ENCODE data around the gene SLC6A18. TPM values are rescaled to one million over a fixed set of nuclear protein-coding genes. Genes with fewer than 3 reads are reported as not detected.

SLC6A18 gene
- total RNA-seq, 1 donor from 2014 or later = not detected

DNA sequence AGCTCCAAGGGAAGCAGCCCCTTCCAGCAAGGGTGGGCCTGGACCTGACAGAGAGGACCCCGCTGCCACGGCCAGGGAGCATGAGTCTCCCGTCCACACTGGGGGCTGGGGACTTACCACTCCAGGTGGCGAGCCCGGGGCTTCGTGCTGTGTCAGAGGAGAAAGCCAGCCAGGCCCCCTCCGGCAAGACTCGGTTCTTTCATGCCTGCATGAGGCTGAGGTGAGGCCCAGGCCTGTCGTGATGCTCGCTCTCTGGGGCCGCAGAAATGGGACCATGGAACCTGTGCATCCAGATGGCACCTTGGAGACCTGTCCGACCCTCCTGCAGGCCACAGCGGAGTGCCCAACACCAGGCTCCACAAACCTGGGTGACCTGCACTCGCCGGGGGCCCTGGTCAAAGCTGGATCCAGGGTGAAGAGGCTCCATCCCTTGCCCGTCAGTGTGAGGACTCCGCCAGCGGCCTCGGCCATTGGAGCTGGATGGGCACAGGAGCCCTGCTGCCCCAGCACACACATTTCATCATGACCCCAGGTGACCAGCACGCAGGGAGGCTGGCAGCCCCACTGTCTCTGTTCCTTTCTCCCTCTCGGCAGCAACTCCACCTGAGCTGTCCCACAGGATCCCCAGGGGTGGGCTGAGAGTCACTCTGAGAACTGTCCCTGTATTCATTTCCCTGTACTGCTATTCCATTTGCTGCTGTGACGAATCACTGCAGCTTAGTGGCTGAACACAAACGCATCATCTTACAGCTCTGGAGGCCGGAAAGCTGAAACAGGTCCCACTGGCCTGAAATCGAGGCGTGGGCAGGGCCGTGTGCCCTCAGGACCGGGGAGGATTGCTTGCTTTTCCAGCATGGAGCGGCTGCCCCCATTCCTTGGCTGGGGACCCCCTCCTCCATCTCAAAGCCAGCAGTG, 24.4 kb downstream of the SLC6A18 start:
- no peak for DNase-seq
- H3K36me3 Mint-ChIP-seq (ENCODE audit: low read depth) = no peaks in the 10 kb centered on the region
- peaks cover 2% of the 10 kb centered on the region for H3K4me1 Mint-ChIP-seq
- H3K9me3 Mint-ChIP-seq = no peaks in the 10 kb centered on the region
- H3K27me3 Mint-ChIP-seq = peaks cover 6% of the 10 kb centered on the region
- H3K27ac Mint-ChIP-seq = no peak overlapping the region
- intact Hi-C loops (cut with micrococcal nuclease) = no loop called here
- no peak overlapping the region for H3K4me3 Mint-ChIP-seq

DNA sequence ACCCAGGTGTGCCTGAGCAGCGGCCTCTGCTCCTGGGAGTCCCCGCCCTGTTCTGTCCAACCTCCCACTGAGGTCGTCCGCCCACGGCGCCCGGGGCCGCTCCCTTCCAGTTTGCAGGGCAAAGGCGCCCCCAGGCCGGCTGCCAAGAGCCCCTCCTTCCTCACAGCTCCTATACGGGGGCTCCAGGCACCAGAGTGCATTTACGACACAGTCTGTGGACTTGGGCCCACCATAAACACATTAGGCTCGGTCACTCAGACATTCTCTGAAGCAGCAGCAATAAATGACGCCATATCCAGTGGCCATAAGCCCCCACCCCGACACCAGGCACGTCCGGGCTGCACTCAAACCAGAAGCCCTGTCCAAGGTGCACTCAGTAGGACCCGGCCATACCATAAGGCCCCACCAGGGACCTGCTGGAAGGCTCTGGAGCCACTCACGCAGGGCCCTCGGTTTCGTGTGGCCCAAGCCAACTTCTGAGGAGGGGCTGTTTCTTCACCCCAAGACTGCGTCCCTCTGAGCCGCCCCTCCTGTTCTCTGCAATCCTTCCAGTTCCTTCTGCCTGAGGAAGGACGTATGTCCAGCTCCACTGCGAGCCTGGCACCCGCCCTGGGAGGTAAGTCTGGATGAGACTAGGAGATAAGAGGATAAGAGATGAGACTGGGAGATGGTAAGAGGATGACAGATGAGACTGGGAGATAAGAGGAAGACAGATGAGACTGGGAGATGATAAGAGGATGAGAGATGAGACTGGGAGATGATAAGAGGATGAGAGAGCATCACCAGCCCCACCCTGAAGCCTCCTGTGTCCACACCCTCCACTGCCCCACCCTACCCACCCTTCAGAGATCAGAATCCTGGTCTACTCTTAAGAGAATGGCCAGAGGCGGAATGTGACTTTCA, 26.7 kb downstream of the SLC6A18 start:
- peaks cover 3% of the 10 kb centered on the region for H3K27me3 Mint-ChIP-seq
- H3K36me3 Mint-ChIP-seq (ENCODE audit: low read depth) = no peaks in the 10 kb centered on the region
- no peak overlapping the region for H3K4me3 Mint-ChIP-seq
- intact Hi-C loops (cut with micrococcal nuclease) = no loop called here
- DNase-seq = no peak
- peaks cover 16% of the 10 kb centered on the region for H3K4me1 Mint-ChIP-seq
- no peaks in the 10 kb centered on the region for H3K9me3 Mint-ChIP-seq
- H3K27ac Mint-ChIP-seq = no peak overlapping the region

DNA sequence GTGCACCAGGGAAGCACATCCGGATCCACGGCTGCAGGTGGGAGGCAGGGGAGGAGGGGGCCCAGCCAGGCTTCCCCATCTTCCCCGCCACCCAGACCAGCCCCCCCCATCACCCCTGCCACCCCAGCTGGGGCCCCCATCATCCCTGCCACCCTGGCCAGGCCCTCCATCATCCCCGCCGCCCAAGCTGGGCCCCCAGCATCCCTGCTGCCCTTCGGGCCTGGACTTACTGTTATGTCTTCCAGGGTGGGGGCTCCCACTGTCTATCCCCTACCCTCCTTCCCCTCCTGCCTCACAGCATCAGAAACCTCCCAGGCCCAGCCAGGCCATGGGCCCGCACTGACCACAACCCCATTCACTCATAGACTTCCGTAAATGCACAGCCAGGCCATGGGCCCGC, 27.5 kb downstream of the SLC6A18 start:
- DNase-seq = no peak
- no peaks in the 10 kb centered on the region for H3K36me3 Mint-ChIP-seq (ENCODE audit: low read depth)
- intact Hi-C loops (cut with micrococcal nuclease) = no loop called here

DNA sequence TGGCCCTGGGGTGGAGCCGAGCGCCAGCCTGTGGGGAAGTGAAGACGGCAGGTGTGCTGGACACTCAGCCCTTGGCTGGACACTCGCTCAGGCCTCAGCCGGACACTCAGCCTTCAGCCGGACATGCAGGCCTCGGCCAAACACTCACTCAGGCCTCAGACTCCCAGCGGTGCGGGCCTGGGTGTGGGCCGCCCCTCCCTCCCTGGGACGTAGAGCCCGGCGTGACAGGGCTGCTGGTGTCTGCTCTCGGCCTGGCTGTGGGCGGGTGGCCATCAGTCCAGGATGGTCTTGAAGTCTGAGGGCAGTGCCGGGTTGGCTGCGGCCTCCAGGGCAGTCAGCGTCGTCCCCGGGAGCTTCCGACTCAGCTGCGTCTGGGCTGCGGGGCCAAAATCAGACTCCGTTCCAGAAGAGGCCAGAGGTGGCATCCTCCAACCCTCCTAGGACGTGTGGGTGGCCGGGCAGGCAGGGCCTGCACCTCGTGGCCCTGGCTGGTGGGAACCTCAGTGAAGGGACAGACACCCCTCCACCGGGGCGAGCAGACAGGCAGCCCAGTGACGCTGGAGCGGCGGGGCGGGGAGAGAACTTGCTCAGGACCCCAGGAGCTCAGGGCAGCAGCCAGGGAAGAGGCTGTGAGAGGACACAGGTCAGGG, 28.4 kb downstream of the SLC6A18 start:
- H3K4me3 Mint-ChIP-seq = no peak overlapping the region
- H3K9me3 Mint-ChIP-seq = no peaks in the 10 kb centered on the region

More for the DNA sequence above, 27.5 kb downstream of the SLC6A18 start:
- Mint-ChIP-seq H3K9me3 (no peaks in the 10 kb centered on the region), H3K27ac (no peak overlapping the region), H3K27me3 (no peaks in the 10 kb centered on the region), H3K4me1 (peaks cover 16% of the 10 kb centered on the region), H3K4me3 (no peak overlapping the region)

DNA sequence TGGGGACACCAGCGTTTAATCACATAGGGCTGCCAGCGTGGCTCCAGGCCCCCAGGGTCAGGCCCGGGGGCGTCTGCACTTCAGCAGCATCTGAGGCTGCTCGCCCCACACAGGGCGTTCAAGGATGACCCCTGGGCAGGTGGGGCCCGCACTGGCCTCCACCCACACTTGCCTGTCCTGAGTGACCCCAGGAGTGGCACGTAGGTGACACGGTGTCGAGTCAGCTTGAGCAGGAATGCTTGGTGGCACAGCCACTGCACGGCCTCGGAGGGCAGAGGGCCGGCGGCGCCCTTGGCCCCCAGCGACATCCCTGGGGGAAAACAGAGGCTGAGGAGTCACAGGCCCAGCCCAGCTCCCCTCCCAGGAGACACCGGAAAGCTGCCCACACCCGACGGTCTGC, 29.0 kb downstream of the SLC6A18 start:
- intact Hi-C loops (cut with micrococcal nuclease) = no loop called here

More for the DNA sequence above, 28.4 kb downstream of the SLC6A18 start:
- no peak for DNase-seq
- H3K27me3 Mint-ChIP-seq = no peaks in the 10 kb centered on the region
- peaks cover 16% of the 10 kb centered on the region for H3K4me1 Mint-ChIP-seq
- H3K27ac Mint-ChIP-seq = no peak overlapping the region
- intact Hi-C loops (cut with micrococcal nuclease) = no loop called here
- no peaks in the 10 kb centered on the region for H3K36me3 Mint-ChIP-seq (ENCODE audit: low read depth)

DNA sequence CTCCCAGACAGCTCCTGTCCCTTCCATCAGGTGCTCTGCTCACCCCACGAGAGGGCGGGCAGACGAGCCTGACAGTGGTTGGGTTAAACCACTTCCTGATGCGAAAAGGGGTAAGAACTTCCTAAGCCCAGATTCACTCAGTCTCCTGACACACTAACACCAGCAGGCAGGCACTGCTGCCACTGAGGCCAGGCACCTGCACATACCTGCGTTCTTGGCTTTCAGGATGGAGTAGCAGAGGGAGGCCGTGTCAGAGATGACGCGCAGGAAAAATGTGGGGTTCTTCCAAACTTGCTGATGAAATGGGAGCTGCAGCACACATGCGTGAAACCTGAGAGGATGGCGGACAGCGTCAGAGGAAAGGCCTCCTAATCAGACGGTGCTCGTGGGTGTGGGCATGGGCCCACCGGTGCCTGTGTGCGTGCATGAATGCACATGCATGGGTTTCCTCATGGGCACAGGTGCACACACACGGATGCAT, 29.9 kb downstream of the SLC6A18 start:
- Mint-ChIP-seq H3K9me3 (no peaks in the 10 kb centered on the region), H3K36me3 (ENCODE audit: low read depth) (no peaks in the 10 kb centered on the region), H3K4me3 (peak overlapping the region; percentile 58), H3K27ac (peak overlapping the region; percentile 3), H3K27me3 (no peaks in the 10 kb centered on the region), H3K4me1 (peaks cover 16% of the 10 kb centered on the region)
- intact Hi-C loops (cut with micrococcal nuclease) = no loop called here
- DNase-seq = peak; percentile 86

More for the DNA sequence above, 29.0 kb downstream of the SLC6A18 start:
- H3K4me1 Mint-ChIP-seq = peaks cover 16% of the 10 kb centered on the region
- no peaks in the 10 kb centered on the region for H3K36me3 Mint-ChIP-seq (ENCODE audit: low read depth)
- H3K27ac Mint-ChIP-seq = no peak overlapping the region
- H3K9me3 Mint-ChIP-seq = no peaks in the 10 kb centered on the region
- H3K4me3 Mint-ChIP-seq = no peak overlapping the region
- DNase-seq = no peak
- H3K27me3 Mint-ChIP-seq = no peaks in the 10 kb centered on the region

DNA sequence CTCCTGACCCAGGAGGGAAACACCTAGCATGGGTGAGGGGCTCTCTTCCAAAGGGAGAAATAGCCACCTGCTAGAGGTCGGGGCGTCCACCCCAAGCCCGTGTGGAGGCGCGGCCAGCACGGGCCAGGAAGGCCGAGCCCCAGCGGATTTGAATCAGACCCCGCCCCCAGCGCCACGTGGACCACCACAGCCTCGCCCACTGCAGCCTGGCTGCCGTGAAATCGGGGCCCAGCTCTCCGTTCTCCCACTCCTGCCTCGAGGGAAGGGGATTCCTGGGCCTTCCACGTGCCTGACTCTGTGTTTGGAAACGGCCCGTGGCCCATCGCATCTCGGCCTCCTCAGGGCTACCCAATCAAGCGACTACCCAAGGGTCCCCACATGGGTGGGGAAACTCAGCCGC, 31.6 kb downstream of the SLC6A18 start:
- Mint-ChIP-seq H3K4me1 (peaks cover 16% of the 10 kb centered on the region), H3K27ac (no peak overlapping the region), H3K36me3 (ENCODE audit: low read depth) (no peaks in the 10 kb centered on the region), H3K27me3 (no peaks in the 10 kb centered on the region), H3K9me3 (no peaks in the 10 kb centered on the region), H3K4me3 (no peak overlapping the region)
- DNase-seq = no peak
- intact Hi-C loops (cut with micrococcal nuclease) = no loop called here

DNA sequence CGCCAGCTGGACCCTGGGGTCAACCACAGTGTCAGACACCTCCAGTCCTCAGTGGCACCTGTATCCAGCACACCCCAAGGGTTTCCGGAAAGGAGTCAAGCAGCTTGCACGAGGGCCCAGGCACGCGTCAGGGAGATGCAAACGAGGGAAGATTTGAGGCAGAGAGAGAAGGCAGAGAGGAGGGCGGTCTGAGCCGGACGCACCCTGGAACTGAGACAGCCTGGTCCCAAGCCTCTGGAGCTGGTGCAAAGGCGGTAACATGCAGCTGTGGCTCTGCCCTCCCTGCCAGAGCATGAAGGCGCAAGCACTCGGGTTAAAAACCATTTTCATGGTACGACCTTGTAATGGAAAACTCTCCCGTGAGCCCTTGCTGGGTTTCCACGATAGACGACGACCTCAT, 32.2 kb downstream of the SLC6A18 start:
- Mint-ChIP-seq H3K4me3 (no peak overlapping the region), H3K9me3 (no peaks in the 10 kb centered on the region), H3K27ac (no peak overlapping the region), H3K27me3 (no peaks in the 10 kb centered on the region), H3K36me3 (ENCODE audit: low read depth) (no peaks in the 10 kb centered on the region), H3K4me1 (peaks cover 16% of the 10 kb centered on the region)
- DNase-seq = no peak
- intact Hi-C loops (cut with micrococcal nuclease) = no loop called here

DNA sequence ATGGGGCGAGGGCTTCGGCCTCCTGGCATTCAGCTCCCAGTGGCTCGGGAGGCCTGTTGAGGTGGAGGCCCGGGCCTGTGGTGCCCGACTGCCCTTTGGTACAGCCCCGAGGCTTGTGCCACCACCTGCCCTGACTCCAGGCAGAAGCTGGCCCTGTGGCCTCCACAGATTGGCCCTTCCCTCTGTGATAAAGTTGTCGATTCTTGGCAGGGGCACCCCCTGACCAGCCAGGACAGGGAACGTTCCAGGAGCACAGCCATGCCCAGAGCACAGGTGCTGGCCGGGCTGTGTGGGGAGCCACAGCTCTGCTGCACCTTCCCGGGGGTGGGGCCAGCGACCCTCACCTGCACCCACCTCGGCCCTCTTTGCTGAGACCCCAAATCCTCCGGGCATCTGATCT, 32.7 kb downstream of the SLC6A18 start:
- H3K4me3 Mint-ChIP-seq = no peak overlapping the region
- intact Hi-C loops (cut with micrococcal nuclease) = no loop called here

DNA sequence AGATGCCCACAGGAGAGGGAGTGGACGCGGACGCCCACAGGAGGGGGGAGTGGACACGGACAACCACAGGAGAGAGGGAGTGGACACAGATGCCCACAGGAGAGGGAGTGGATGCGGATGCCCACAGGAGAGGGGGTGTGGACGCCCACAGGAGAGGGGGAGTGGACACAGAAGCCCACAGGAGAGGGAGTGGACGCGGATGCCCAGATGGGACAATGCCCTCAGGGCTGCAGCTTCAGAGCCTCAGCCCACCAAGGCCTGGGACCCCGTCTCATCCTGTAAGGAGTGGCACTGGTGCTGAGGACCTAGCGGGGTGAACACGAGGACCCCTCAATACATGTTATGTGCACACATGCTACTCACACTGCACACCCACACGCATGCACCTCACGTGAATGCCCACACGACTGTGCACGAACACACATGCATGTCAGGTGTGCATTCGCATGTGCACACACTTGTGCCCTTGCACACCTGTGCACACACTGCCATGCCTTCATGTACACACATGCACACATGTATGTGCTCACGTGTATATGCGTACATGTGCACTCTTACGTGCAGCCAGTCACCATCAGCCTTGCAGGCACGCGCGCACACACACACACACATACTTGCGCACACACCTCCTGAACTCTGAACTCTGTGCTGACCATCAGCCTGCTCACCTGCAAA, 34.8 kb downstream of the SLC6A18 start:
- no peak overlapping the region for H3K4me3 Mint-ChIP-seq
- H3K4me1 Mint-ChIP-seq = peaks cover 11% of the 10 kb centered on the region
- no peak overlapping the region for H3K27ac Mint-ChIP-seq
- DNase-seq = no peak
- no peaks in the 10 kb centered on the region for H3K27me3 Mint-ChIP-seq
- no peaks in the 10 kb centered on the region for H3K9me3 Mint-ChIP-seq
- intact Hi-C loops (cut with micrococcal nuclease) = no loop called here
- no peaks in the 10 kb centered on the region for H3K36me3 Mint-ChIP-seq (ENCODE audit: low read depth)

More for the DNA sequence above, 32.7 kb downstream of the SLC6A18 start:
- Mint-ChIP-seq H3K4me1 (peaks cover 16% of the 10 kb centered on the region), H3K27ac (no peak overlapping the region), H3K27me3 (no peaks in the 10 kb centered on the region), H3K9me3 (no peaks in the 10 kb centered on the region), H3K36me3 (ENCODE audit: low read depth) (no peaks in the 10 kb centered on the region)
- no peak for DNase-seq

DNA sequence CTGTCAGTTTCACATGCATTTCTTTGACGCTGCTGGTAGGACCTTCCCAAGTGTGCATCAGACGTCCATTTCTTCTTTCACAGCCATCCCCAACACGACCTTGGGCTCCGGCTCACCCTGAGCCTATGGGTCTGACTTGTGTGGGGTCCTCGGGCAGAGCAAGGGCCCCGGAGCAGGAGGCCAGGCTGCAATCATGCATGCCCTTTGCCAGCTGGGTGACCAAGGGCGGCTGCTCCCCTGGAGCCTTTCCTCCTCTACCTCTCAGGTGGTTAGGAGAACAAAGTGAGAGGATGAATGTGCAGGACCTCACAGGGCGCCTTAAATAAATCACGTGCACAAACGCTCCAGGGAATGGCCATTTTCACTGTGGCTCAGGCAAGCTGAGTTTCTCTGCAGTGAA, 36.5 kb downstream of the SLC6A18 start:
- Mint-ChIP-seq H3K27ac (no peak overlapping the region), H3K36me3 (ENCODE audit: low read depth) (peaks cover 4% of the 10 kb centered on the region), H3K4me3 (no peak overlapping the region), H3K4me1 (no peaks in the 10 kb centered on the region), H3K9me3 (no peaks in the 10 kb centered on the region), H3K27me3 (no peaks in the 10 kb centered on the region)
- DNase-seq = no peak
- intact Hi-C loops (cut with micrococcal nuclease) = no loop called here

DNA sequence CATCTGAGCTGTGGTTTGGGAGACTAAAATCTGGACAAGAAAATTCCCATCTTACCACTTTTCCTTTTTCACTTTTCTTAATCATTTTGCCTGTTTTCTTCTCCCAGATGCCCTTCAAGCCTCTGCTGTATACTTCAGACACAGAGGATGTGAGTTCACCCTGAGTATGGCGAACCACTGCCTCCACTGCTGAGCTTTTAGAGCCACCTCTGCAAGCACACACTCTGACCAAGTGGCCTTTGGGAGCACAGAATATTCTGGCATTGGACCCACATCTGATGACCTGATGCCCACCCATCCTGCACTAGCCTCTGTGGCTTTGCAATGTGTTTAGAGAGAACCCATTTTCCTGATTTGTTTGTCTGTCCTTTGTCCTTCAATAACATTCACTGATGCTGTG, 37.2 kb downstream of the SLC6A18 start:
- H3K4me3 Mint-ChIP-seq = no peak overlapping the region
- H3K4me1 Mint-ChIP-seq = no peaks in the 10 kb centered on the region
- peaks cover 4% of the 10 kb centered on the region for H3K36me3 Mint-ChIP-seq (ENCODE audit: low read depth)
- no peak overlapping the region for H3K27ac Mint-ChIP-seq
- DNase-seq = no peak
- H3K27me3 Mint-ChIP-seq = no peaks in the 10 kb centered on the region
- no peaks in the 10 kb centered on the region for H3K9me3 Mint-ChIP-seq
- intact Hi-C loops (cut with micrococcal nuclease) = no loop called here

DNA sequence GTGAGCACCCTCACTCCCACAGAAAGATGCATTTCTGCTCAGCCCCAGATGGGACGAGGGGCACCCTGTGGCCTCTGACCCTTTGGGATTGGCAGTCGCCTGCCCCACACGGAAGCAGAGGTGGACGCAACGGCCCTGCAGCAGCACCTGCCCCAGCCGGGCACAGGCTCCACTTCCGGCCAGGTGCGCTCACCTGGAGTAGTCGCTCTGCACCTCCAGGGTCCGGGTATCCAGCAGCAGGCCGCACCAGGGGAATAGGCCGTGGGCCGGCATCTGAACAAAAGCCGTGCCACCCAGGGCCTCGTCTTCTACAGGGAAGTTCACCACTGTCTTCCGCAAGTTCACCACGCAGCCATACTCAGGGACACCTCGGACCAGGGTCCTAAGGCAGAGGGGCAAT, 39.0 kb downstream of the SLC6A18 start:
- peaks cover 4% of the 10 kb centered on the region for H3K27me3 Mint-ChIP-seq

More for the DNA sequence above, 39.0 kb downstream of the SLC6A18 start:
- no peaks in the 10 kb centered on the region for H3K9me3 Mint-ChIP-seq
- H3K27ac Mint-ChIP-seq = no peak overlapping the region
- no peak for DNase-seq
- H3K36me3 Mint-ChIP-seq (ENCODE audit: low read depth) = peaks cover 6% of the 10 kb centered on the region
- H3K4me1 Mint-ChIP-seq = peaks cover 8% of the 10 kb centered on the region
- no peak overlapping the region for H3K4me3 Mint-ChIP-seq
- intact Hi-C loops (cut with micrococcal nuclease) = no loop called here

All from activated CD4-positive, alpha-beta T cell treated with anti-CD3 and anti-CD28 coated beads, Interleukin-2, amount 10 ng/mL, durations not matched to agents 24 days and 14 days (primary cell).